Measurements from ENCODE around the gene MOSPD3.

DNA sequence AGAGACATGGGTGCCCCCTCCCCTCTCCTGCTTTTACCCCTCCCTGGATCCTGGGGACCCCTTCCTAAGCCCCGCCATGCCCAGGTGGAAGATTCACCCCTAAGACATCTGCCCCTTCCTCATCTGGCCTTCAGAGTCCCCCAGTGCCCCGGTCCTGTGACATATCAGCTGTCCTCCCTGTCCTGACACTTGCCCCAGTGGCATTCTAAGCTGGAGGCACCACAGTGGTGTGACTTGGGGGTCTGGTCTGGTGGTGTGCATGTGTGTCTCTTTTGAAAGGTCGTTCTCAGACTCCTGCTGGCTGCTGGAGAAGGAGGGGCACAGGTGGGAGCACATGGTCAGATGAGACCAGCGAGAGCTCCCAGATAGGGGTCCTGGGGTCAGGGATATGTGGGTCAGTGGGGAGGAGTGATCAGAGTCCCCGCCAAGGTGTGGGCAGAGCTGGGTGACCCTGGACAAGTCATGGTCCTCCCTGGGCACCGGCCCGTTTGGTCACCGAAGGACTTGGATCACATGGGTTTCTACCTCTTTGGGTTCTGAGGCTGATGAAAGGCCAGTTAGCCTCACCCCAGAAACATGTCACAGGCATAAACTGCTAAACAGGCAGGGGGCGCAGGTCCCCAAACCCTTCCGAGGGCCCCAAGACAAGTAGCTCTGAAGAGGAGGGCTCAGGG, 29.7 kb downstream of the MOSPD3 start:
- TF ChIP-seq CTCF (IDR thresholded peaks at IDR 0.05) (no peak), POLR2A (IDR thresholded peaks at IDR 0.05) (no peak)

All from upper lobe of left lung (tissue), 4 donors.